A549 (cell line): ENCODE results near the gene SALL3. TPM values are rescaled to one million over a fixed set of nuclear protein-coding genes. Genes with fewer than 3 reads are reported as not detected.

Experiments
- ATAC-seq, 2 experiments: fragments of 200-7000 bp in 1 of 2; fragments of >200 bp in 1 of 2; cut with Nextera tagmentation in 1 of 2; cut with Tn5 transposase in 1 of 2; 3 replicates each; pipeline versions ENCODE4 v1.8.0 to v1.9.1; 2018 to 2020; ENCODE audit warnings: mild to moderate bottlenecking in 1 of 2, moderate library complexity in 1 of 2
- CTCF ChIA-PET: fragments of 300-600 bp; sonication (Branson Sonifier 250); formaldehyde crosslinking; extraction: SDS; loops from one replicate; lab custom pipeline; 2021; ENCODE audit warnings: antibody characterized with exemption, inconsistent platforms; lab: Yijun Ruan, JAX
- POLR2A ChIA-PET: fragments of 350-600 bp; formaldehyde crosslinking; extraction: SDS; loops from one replicate; lab custom pipeline; 2021; ENCODE audit warnings: antibody characterized with exemption, inconsistent platforms; lab: Yijun Ruan, JAX
- DNase-seq, 2 experiments: peaks; one replicate each; pipeline versions ENCODE4 v3.0.0 to v3.0.0-alpha.2; 2011 to 2016; ENCODE audit warnings: low read depth in 1 of 2, low spot score in 1 of 2
- FAIRE-seq: peaks from 2 replicates; lab custom pipeline; 2011; peaks lifted over from hg19 to GRCh38; lab: Jason Lieb, UNC
- H3K27ac ChIP-seq, 2 experiments: fragments of >200 bp; sonication (Bioruptor Twin); formaldehyde crosslinking; 3 replicates each; pipeline ENCODE4 v1.5.1; 2016 to 2017
- H3K4me1 ChIP-seq: fragments of >200 bp; sonication (Bioruptor Twin); formaldehyde crosslinking; 3 replicates; pipeline ENCODE4 v1.6.1; 2016
- H3K4me2 ChIP-seq: fragments of >200 bp; sonication (Bioruptor Twin); formaldehyde crosslinking; 3 replicates; pipeline ENCODE4 v1.6.1; 2016
- H3K4me3 ChIP-seq: fragments of >200 bp; sonication (Bioruptor Twin); formaldehyde crosslinking; 3 replicates; pipeline ENCODE4 v1.5.1; 2016
- H3K9me3 ChIP-seq: fragments of >200 bp; sonication (Bioruptor Twin); formaldehyde crosslinking; 3 replicates; pipeline ENCODE4 v1.6.1; 2016
- CBX2 ChIP-seq: fragments of 200-600 bp; sonication (generic); IDR thresholded peaks from 2 replicates; pipeline ENCODE4 v1.6.1; 2016; ENCODE audit warnings: low read depth, mild to moderate bottlenecking, borderline replicate concordance
- CBX8 ChIP-seq: fragments of 200-600 bp; sonication (generic); IDR thresholded peaks from 2 replicates; pipeline ENCODE4 v1.6.1; 2016
- CEBPB ChIP-seq, 2 experiments: fragments of >200 bp in 1 of 2; sonication (Bioruptor Twin) in 1 of 2; formaldehyde crosslinking in 1 of 2; IDR thresholded peaks; 2 replicates each; pipeline ENCODE4 v1.6.1; 2012 to 2016
- CHD4 ChIP-seq: fragments of 200-600 bp; sonication (generic); IDR thresholded peaks from 2 replicates; pipeline ENCODE4 v1.6.1; 2016; ENCODE audit warnings: antibody characterized with exemption, mild to moderate bottlenecking, borderline replicate concordance
- EHMT2 ChIP-seq: fragments of 200-600 bp; sonication (generic); IDR thresholded peaks from 2 replicates; pipeline ENCODE4 v1.6.1; 2016; ENCODE audit warnings: antibody characterized with exemption, low read depth, mild to moderate bottlenecking, moderate library complexity
- EP300 ChIP-seq, 2 experiments: fragments of >200 bp; sonication (Bioruptor Twin); formaldehyde crosslinking; IDR thresholded peaks; 2 replicates in 1 of 2; 3 replicates in 1 of 2; pipeline ENCODE4 v1.6.1; 2016 to 2017
- ESRRA ChIP-seq: fragments of 150-350 bp; IDR thresholded peaks from 2 replicates; pipeline ENCODE4 v1.6.1; 2014; ENCODE audit warnings: mild to moderate bottlenecking, low read length, borderline replicate concordance
- FOSB ChIP-seq: fragments of 250-450 bp; sonication (Bioruptor Pico); IDR thresholded peaks from 2 replicates; pipeline ENCODE4 v1.5.0; 2020; ENCODE audit warnings: mild to moderate bottlenecking, moderate library complexity
- FOSL2 ChIP-seq, 2 experiments: fragments of 450-650 bp in 1 of 2; fragments of >200 bp in 1 of 2; sonication (Bioruptor Twin) in 1 of 2; formaldehyde crosslinking; IDR thresholded peaks; 2 replicates each; pipeline versions ENCODE4 v1.5.0 to v1.6.1; 2016 to 2020; ENCODE audit warnings: mild to moderate bottlenecking in 1 of 2, moderate library complexity in 1 of 2
- FOXS1 ChIP-seq: fragments of 250-450 bp; sonication (Bioruptor Pico); IDR thresholded peaks from 2 replicates; pipeline ENCODE4 v1.5.0; 2020; ENCODE audit warnings: mild to moderate bottlenecking, moderate library complexity
- HDAC2 ChIP-seq: fragments of 200-600 bp; sonication (generic); IDR thresholded peaks from 2 replicates; pipeline ENCODE4 v1.6.1; 2016
- HES2 ChIP-seq: fragments of >200 bp; sonication (Bioruptor Twin); formaldehyde crosslinking; IDR thresholded peaks from 2 replicates; pipeline ENCODE4 v1.6.1; 2016
- HEYL ChIP-seq: fragments of 250-450 bp; sonication (Bioruptor Pico); IDR thresholded peaks from 2 replicates; pipeline ENCODE4 v1.8.0; 2021; ENCODE audit warnings: mild to moderate bottlenecking, moderate library complexity
- HOXB5 ChIP-seq: fragments of 250-450 bp; sonication (Bioruptor Pico); IDR thresholded peaks from 2 replicates; pipeline ENCODE4 v1.5.0; 2020; ENCODE audit warnings: mild to moderate bottlenecking, moderate library complexity
- JUNB ChIP-seq: fragments of >200 bp; sonication (Bioruptor Twin); formaldehyde crosslinking; IDR thresholded peaks from 2 replicates; pipeline ENCODE4 v1.6.1; 2016
- KDM1A ChIP-seq: fragments of 200-600 bp; sonication (generic); IDR thresholded peaks from 2 replicates; pipeline ENCODE4 v1.6.1; 2016; ENCODE audit warnings: low read depth, mild to moderate bottlenecking
- MAFK ChIP-seq: fragments of 450-650 bp; IDR thresholded peaks from 2 replicates; pipeline ENCODE4 v1.6.1; 2014; ENCODE audit not compliant: partially characterized antibody
- MAZ ChIP-seq: fragments of 150-350 bp; IDR thresholded peaks from 2 replicates; pipeline ENCODE4 v1.6.1; 2014; ENCODE audit warnings: antibody characterized with exemption, low read depth, low read length, borderline replicate concordance
- NPAS2 ChIP-seq: fragments of 250-450 bp; sonication (Bioruptor Pico); IDR thresholded peaks from 2 replicates; pipeline ENCODE4 v1.8.0; 2022; ENCODE audit warnings: mild to moderate bottlenecking, moderate library complexity, borderline replicate concordance
- RFX5 ChIP-seq: fragments of 450-650 bp; IDR thresholded peaks from 2 replicates; pipeline ENCODE4 v1.7.1; 2014; ENCODE audit warnings: antibody characterized with exemption, mild to moderate bottlenecking, moderate library complexity
- RNF2 ChIP-seq: fragments of 200-600 bp; sonication (generic); IDR thresholded peaks from 2 replicates; pipeline ENCODE4 v1.6.1; 2016; ENCODE audit warnings: low read depth, mild to moderate bottlenecking, antibody characterized with exemption, moderate library complexity, borderline replicate concordance
- SMC3 ChIP-seq: fragments of >200 bp; sonication (Bioruptor Twin); formaldehyde crosslinking; IDR thresholded peaks from 3 replicates; pipeline ENCODE4 v1.6.1; 2018; ENCODE audit warnings: inconsistent platforms
- TFCP2L1 ChIP-seq: fragments of 250-450 bp; sonication (Bioruptor Pico); IDR thresholded peaks from 2 replicates; pipeline ENCODE4 v1.5.0; 2021; ENCODE audit warnings: mild to moderate bottlenecking
- TP53 ChIP-seq: fragments of 250-450 bp; sonication (Bioruptor Pico); IDR thresholded peaks from 2 replicates; pipeline ENCODE4 v1.5.0; 2021; ENCODE audit warnings: mild to moderate bottlenecking, moderate library complexity
- ZNF302 ChIP-seq: fragments of 250-450 bp; sonication (Bioruptor Pico); IDR thresholded peaks from 2 replicates; pipeline ENCODE4 v1.9.0; 2021; ENCODE audit warnings: inconsistent platforms, mild to moderate bottlenecking, moderate library complexity
- WGBS: methylation state at CpG from one replicate; pipeline ENCODE4 v1.1.6; 2017; ENCODE audit errors: missing lambda C conversion rate; 5-methylcytosine and 5-hydroxymethylcytosine counted together
- polyA plus RNA-seq, 4 experiments: library from polyadenylated mRNA; depleted of rRNA in 3 of 4; stranded (reverse); fragments of >200 nt; fragmentation: RNase III in 1 of 4; extraction: RNeasy Plus Mini Kit Qiagen cat#74134 plus additional on column Dnase treatment in 1 of 4; gene quantifications; 2 replicates in 3 of 4; 3 replicates in 1 of 4; pipeline ENCODE4 v1.2.3, GENCODE V29; 2011 to 2017

SALL3 gene
- polyA plus RNA-seq, 2 of the 4 experiments (the other 2 are of a cell fraction): not detected

GRCh38 chr18:79018911-79019310 is 39.3 kb downstream of the SALL3 start (continued):
- no peak for TF ChIP-seq MAFK
- no peak for TF ChIP-seq RNF2
- TF ChIP-seq, all 56 proteins: peak for 0

- TF ChIP-seq HES2 (no peak), FOSL2 (IDR thresholded peaks at IDR 0.05) (no peak), FOSL2 (CRISPR knock-in tag; IDR thresholded peaks at IDR 0.05) (no peak), RFX5 (no peak), HEYL (CRISPR knock-in tag) (no peak), FOXS1 (CRISPR knock-in tag) (no peak), ESRRA (no peak), MAZ (no peak), CEBPB (IDR thresholded peaks at IDR 0.05) (no peak), EHMT2 (no peak)
- CTCF ChIA-PET: no interaction called here
- Histone ChIP-seq H3K27ac (no peak overlapping the region), H3K9me3 (peaks cover 3% of the 10 kb centered on the region; the same call in 1 of the 3 replicates), H3K4me2 (no peak overlapping the region), H3K4me3 (no peak overlapping the region), H3K4me1 (no peaks in the 10 kb centered on the region)
- DNase-seq: no peak
- no peak for FAIRE-seq
- POLR2A ChIA-PET: no interaction called here
- ATAC-seq: no peak
- 53% methylated on average over 7 of the region's 7 CpGs for WGBS
Observed at GRCh38 chr18:79019881-79020280, 40.3 kb downstream of the SALL3 start.

- Histone ChIP-seq H3K4me3 (no peak overlapping the region), H3K27ac (no peak overlapping the region), H3K4me1 (no peaks in the 10 kb centered on the region), H3K4me2 (no peak overlapping the region), H3K9me3 (peaks cover 3% of the 10 kb centered on the region; the same call in 1 of the 3 replicates)
- CTCF ChIA-PET: interaction anchor here (1.1 kb wide), 1 partner anchor 21 kb away, joined by 3 read pairs; no protein-coding TSS in a partner anchor
- no peak for ATAC-seq
- WGBS: 49% methylated on average over 8 of the region's 25 CpGs
- POLR2A ChIA-PET: no interaction called here
- no peak for DNase-seq
- no peak for TF ChIP-seq KDM1A
- FAIRE-seq: no peak
Observed at GRCh38 chr18:79022603-79023002, 43.0 kb downstream of the SALL3 start.

GRCh38 chr18:79026491-79026890 is 46.9 kb downstream of the SALL3 start:
- DNase-seq (no peak), ATAC-seq (no peak)
- POLR2A ChIA-PET: no interaction called here

GRCh38 chr18:79030680-79031079 is 51.1 kb downstream of the SALL3 start:
- CTCF ChIA-PET: no interaction called here
- DNase-seq (no peak), FAIRE-seq (no peak), ATAC-seq (no peak)
- WGBS: 22% methylated on average over 9 of the region's 9 CpGs
- no peak for TF ChIP-seq CHD4
- no peak for TF ChIP-seq CEBPB (IDR thresholded peaks at IDR 0.05)
- TF ChIP-seq CBX2: no peak
- TF ChIP-seq HOXB5: no peak
- TF ChIP-seq ZNF302 (CRISPR knock-in tag): no peak
- TF ChIP-seq RFX5: no peak
- no peak overlapping the region for H3K27ac ChIP-seq
- POLR2A ChIA-PET: no interaction called here
- H3K4me1 ChIP-seq: no peaks in the 10 kb centered on the region
- no peaks in the 10 kb centered on the region for H3K9me3 ChIP-seq
- no peak overlapping the region for H3K4me3 ChIP-seq
- no peak overlapping the region for H3K4me2 ChIP-seq

More at GRCh38 chr18:79026491-79026890, 46.9 kb downstream of the SALL3 start:
- Histone ChIP-seq H3K9me3 (peaks cover 3% of the 10 kb centered on the region; the same call in 1 of the 3 replicates), H3K4me1 (no peaks in the 10 kb centered on the region)
- CTCF ChIA-PET: no interaction called here
- TF ChIP-seq TP53 (CRISPR knock-in tag) (no peak), EHMT2 (no peak), NPAS2 (CRISPR knock-in tag) (no peak), SMC3 (no peak), HEYL (CRISPR knock-in tag) (no peak), EP300 (IDR thresholded peaks at IDR 0.05) (no peak), HOXB5 (no peak), HES2 (no peak), HDAC2 (no peak), FOXS1 (CRISPR knock-in tag) (no peak), CBX8 (no peak), MAZ (no peak), MAFK (no peak), RFX5 (no peak), FOSB (CRISPR knock-in tag) (no peak), TFCP2L1 (CRISPR knock-in tag) (no peak), JUNB (no peak)
- TF ChIP-seq, all 56 proteins: peak for 0
- 30% methylated on average over 2 of the region's 5 CpGs for WGBS
- Histone ChIP-seq H3K4me3 (no peak overlapping the region), H3K4me2 (no peak overlapping the region), H3K27ac (no peak overlapping the region)
- no peak for FAIRE-seq
